Mesenteric fat pad (tissue), 1 donor: ENCODE data around the gene SCFD2. TPM values are rescaled to one million over a fixed set of nuclear protein-coding genes. Genes with fewer than 3 reads are reported as not detected.

Experiments
- DNase-seq: peaks from one replicate; pipeline ENCODE4 v3.0.0-alpha.2; 2020; ENCODE audit warnings: low spot score
- total RNA-seq: library from RNA; stranded (reverse); fragmentation: NEBNext Ultra II Directional; extraction: Animal tissue kit (Norgen Biotek cat#: 25700); gene quantifications from one replicate; pipeline ENCODE4 v1.2.1, GENCODE V29; 2021
- donor health status: DM: yes; HTN: yes; CAD: no.

SCFD2 gene
- total RNA-seq, 1 donor from 2014 or later: 23.3 TPM

GRCh38 chr4:52862639-52863161, 503.2 kb downstream of the SCFD2 start:
- no peak for DNase-seq

- DNase-seq: peak; percentile 93
These were observed 503.8 kb downstream of the SCFD2 start, which contains the start of gene RASL11B for GRCh38 chr4:52861879-52862616. Gene RASL11B (plus strand): TSS chr4:52862317. CDS start chr4:52862508, 191 bp downstream.

GRCh38 chr4:52861171-52861823, 504.6 kb downstream of the SCFD2 start:
- DNase-seq: no peak

GRCh38 chr4:52860361-52860760, 505.5 kb downstream of the SCFD2 start:
- no peak for DNase-seq

GRCh38 chr4:52856801-52857200, 509.1 kb downstream of the SCFD2 start:
- no peak for DNase-seq

- DNase-seq: no peak
These were observed 512.5 kb downstream of the SCFD2 start for GRCh38 chr4:52853351-52853750.

GRCh38 chr4:52852711-52853110, 513.1 kb downstream of the SCFD2 start:
- no peak for DNase-seq

- no peak for DNase-seq
These were observed 513.8 kb downstream of the SCFD2 start for GRCh38 chr4:52852041-52852440.

GRCh38 chr4:52850406-52851124, 515.3 kb downstream of the SCFD2 start:
- DNase-seq: no peak

- no peak for DNase-seq
These were observed 517.6 kb downstream of the SCFD2 start for GRCh38 chr4:52848254-52848653.

GRCh38 chr4:52846502-52846901, 519.4 kb downstream of the SCFD2 start:
- no peak for DNase-seq

- no peak for DNase-seq
These were observed 521.3 kb downstream of the SCFD2 start for GRCh38 chr4:52844596-52844995.

- no peak for DNase-seq
These were observed 521.9 kb downstream of the SCFD2 start for GRCh38 chr4:52843958-52844357.

GRCh38 chr4:52843351-52843750, 522.5 kb downstream of the SCFD2 start:
- DNase-seq: no peak

- no peak for DNase-seq
These were observed 523.1 kb downstream of the SCFD2 start for GRCh38 chr4:52842792-52843191.

- DNase-seq: no peak
These were observed 524.0 kb downstream of the SCFD2 start for GRCh38 chr4:52841682-52842456.

GRCh38 chr4:52840531-52841370, 525.1 kb downstream of the SCFD2 start:
- no peak for DNase-seq

GRCh38 chr4:52838729-52839586, 526.9 kb downstream of the SCFD2 start:
- no peak for DNase-seq
